ENCODE measurements around the gene RAP1GDS1.
"Not testable (repeated sequence)": the region's sequence is repeated elsewhere in the genome, so short reads cannot be mapped to it uniquely, and the experiment has no call there.

RAP1GDS1 gene

DNA sequence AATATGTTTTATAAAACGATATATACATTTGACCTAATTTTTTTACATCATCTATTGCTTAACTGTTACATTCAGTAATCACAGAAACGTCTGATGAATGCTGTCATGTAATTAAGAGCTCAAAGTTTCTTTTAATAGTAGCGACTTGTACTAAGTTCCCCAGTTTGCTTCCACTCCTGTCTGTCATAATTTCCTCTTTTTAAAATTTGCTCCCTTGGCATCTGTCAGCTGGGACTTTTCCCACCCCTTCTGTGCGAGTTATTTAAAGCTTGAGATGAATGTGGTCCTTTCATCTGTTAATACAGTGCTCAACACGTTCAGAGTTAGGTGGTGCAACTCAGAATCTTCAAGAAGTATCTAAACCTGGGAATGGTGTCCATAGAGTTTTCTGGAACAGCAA is 1.2 kb downstream of the RAP1GDS1 start:
- Mint-ChIP-seq H3K27me3 (ENCODE audit: low read depth) (no peaks in the 10 kb centered on the region), H3K9me3 (peaks cover 6% of the 10 kb centered on the region), H3K36me3 (ENCODE audit: low read depth) (peaks cover 12% of the 10 kb centered on the region), H3K4me1 (ENCODE audit: low read depth) (peaks cover 36% of the 10 kb centered on the region), H3K27ac (peak overlapping the region; percentile 92), H3K4me3 (peak overlapping the region; percentile 98)

DNA sequence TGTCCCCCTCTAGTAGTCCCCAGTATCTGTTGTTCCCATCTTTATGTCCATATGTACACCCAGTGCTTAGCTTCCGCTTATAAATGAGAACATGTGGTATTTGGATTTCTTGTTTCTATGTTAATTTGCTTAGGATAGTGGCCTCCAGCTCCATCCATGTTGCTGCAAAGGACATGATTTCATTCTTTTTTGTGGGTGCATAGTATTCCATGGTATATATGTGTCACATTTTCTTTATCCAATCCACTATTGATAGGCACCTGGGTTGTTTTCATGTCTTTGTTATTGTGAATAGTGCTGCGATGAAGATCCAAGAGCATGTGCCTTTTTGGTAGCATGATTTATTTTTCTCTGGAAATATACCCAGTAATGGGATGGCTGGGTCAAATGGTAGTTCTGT is 6.3 kb downstream of the RAP1GDS1 start:
- peaks cover 23% of the 10 kb centered on the region for H3K4me1 Mint-ChIP-seq (ENCODE audit: low read depth)
- H3K4me3 Mint-ChIP-seq = no peak overlapping the region
- H3K27ac Mint-ChIP-seq = no peak overlapping the region
- H3K27me3 Mint-ChIP-seq (ENCODE audit: low read depth) = no peaks in the 10 kb centered on the region
- peaks cover 9% of the 10 kb centered on the region for H3K9me3 Mint-ChIP-seq
- H3K36me3 Mint-ChIP-seq (ENCODE audit: low read depth) = peaks cover 31% of the 10 kb centered on the region

DNA sequence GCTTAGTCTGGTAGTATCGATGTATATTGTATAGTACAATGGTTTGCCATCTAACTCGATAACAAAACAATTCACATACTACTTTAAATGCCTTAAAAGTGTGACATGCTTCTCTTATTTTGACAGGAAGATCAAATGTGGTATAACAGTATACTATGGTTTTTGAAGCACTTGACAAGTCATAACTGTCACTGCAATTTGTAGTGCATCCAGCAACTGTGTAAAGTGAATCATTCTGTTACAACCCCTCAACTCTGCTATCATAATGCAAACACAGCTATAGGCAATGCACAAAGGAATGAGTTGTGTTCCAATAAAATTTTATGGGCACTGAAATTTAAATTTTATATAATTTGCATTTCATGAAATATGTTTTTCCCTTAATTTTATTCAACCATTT is 14.0 kb downstream of the RAP1GDS1 start:
- peaks cover 13% of the 10 kb centered on the region for H3K4me1 Mint-ChIP-seq (ENCODE audit: low read depth)
- H3K27ac Mint-ChIP-seq = no peak overlapping the region
- H3K27me3 Mint-ChIP-seq (ENCODE audit: low read depth) = no peaks in the 10 kb centered on the region
- H3K36me3 Mint-ChIP-seq (ENCODE audit: low read depth) = peaks cover 24% of the 10 kb centered on the region
- peaks cover 9% of the 10 kb centered on the region for H3K9me3 Mint-ChIP-seq
- no peak overlapping the region for H3K4me3 Mint-ChIP-seq

DNA sequence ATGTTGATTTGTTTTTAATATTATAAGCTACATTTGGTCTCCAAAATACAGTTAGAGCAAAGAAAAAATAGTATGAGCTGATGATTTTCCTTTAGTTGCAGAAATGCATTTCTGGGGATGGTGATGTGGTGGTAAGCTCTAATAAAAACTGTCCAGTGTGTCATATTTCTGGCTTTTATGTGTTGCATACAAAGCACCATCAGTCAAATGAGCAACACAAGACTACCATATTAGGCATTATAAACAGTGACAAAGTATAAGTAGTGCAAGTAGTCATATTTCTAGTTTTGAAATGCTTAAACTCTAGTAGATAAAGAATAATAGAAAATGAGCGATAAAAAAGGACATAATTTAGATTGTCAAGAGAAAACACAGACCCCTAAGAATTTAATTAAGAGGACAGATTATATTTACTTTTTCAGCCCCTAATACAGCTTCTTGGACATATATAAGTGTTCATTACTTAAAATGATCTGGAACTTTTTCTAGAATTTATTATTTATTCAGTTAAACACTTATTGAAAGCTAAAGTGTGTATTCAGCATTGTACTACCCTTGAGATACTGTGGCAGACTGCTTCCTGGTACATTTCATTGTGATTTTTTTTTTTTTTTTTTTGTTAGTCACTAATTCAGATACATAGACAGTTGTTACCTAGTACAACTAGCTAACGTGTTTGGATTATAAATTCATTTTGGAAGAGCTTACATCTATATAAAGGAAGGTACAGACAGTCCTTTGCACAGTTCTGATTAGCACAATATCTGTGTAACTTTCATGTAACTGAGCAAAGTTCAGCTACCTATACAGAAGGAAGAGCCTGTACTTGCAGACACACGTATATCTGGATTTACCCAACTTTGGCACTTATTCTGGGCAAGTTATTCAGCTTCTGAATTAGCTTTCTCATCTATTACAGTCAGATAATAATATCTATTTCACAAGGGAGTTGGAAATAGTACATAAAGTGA is 22.3 kb downstream of the RAP1GDS1 start:
- Mint-ChIP-seq H3K4me3 (no peak overlapping the region), H3K4me1 (ENCODE audit: low read depth) (peaks cover 21% of the 10 kb centered on the region), H3K27ac (no peak overlapping the region), H3K9me3 (peaks cover 11% of the 10 kb centered on the region), H3K36me3 (ENCODE audit: low read depth) (peaks cover 12% of the 10 kb centered on the region), H3K27me3 (ENCODE audit: low read depth) (no peaks in the 10 kb centered on the region)

DNA sequence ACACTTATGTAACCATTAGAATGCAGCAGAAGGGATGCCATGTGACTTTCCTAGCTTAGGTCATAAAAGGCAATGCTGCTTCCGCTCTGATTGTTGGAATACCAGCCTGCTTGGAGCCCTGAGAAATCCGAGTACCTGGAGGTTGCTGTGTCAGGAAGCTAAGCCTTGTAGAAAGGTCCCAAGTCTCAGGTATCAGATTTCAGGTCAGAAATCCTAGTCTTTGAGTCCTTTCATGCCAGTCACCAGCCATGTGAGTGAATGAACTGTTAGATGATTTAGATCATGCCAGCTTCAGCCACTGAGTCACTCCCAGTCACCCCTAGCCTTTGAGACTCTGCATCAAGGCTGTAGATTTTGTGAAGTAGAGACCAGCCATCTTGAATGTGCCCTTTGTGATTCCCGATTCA is 23.5 kb downstream of the RAP1GDS1 start:
- Mint-ChIP-seq H3K4me1 (ENCODE audit: low read depth) (peaks cover 30% of the 10 kb centered on the region), H3K27ac (no peak overlapping the region), H3K4me3 (no peak overlapping the region)

DNA sequence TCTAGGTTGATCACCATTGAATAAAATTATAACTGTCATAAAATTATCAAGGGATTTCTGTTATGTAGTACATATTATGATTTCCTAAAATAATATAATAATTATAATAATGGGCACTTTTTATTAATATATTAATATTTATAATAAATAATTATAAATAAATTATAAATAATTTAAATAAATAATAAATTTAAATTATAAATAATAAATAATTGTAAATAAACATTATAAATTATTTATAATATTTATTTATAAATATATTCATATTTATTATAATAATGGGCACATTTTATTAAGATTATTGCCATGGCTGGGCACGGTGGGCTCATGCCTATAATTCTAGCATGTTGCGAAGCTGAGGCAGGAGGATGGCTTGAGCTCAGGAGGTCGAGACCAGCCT is 24.5 kb downstream of the RAP1GDS1 start:
- H3K4me1 Mint-ChIP-seq (ENCODE audit: low read depth) = peaks cover 39% of the 10 kb centered on the region
- no peaks in the 10 kb centered on the region for H3K27me3 Mint-ChIP-seq (ENCODE audit: low read depth)
- no peak overlapping the region for H3K4me3 Mint-ChIP-seq
- H3K27ac Mint-ChIP-seq = no peak overlapping the region
- H3K36me3 Mint-ChIP-seq (ENCODE audit: low read depth) = peaks cover 10% of the 10 kb centered on the region
- peaks cover 4% of the 10 kb centered on the region for H3K9me3 Mint-ChIP-seq

More for the DNA sequence above, 23.5 kb downstream of the RAP1GDS1 start:
- no peaks in the 10 kb centered on the region for H3K27me3 Mint-ChIP-seq (ENCODE audit: low read depth)
- H3K36me3 Mint-ChIP-seq (ENCODE audit: low read depth) = peaks cover 13% of the 10 kb centered on the region
- peaks cover 9% of the 10 kb centered on the region for H3K9me3 Mint-ChIP-seq

DNA sequence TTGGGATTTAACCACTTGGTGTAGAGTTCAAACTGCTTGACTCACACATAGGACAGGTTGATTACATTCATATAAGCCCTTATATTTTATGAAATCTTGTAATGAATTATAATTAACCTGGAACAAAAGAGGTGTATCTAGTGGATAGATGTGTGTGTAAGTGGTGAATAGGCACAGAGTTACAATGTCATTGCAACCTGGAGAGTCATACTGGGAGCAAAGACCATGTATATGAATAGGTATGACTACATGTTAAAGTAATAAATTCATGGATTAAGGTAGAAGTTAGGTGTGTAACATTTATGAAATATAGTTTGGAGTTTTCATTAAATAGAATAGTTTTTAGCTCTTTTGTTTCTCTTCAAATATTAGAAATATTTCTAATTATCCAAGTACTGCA is 26.1 kb downstream of the RAP1GDS1 start:
- Mint-ChIP-seq H3K4me3 (no peak overlapping the region), H3K27me3 (ENCODE audit: low read depth) (no peaks in the 10 kb centered on the region), H3K4me1 (ENCODE audit: low read depth) (peaks cover 37% of the 10 kb centered on the region), H3K36me3 (ENCODE audit: low read depth) (peaks cover 5% of the 10 kb centered on the region), H3K9me3 (no peaks in the 10 kb centered on the region), H3K27ac (no peak overlapping the region)

DNA sequence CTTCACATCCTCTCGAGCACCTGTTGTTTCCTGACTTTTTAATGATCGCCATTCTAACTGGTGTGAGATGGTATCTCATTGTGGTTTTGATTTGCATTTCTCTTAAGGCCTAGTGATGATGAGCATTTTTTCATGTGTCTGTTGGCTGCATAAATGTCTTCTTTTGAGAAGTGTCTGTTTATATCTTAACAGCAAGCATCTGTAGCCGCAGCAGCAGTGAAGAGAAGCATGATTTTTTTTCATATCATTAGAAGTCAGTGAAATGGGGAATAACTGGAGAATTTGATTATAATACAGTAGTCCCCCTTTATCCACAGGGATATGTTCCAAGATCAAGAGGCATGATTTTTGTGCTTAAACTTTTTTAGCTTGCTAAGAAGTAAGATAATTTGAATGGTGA is 27.5 kb downstream of the RAP1GDS1 start:
- Mint-ChIP-seq H3K4me1 (ENCODE audit: low read depth) (peaks cover 33% of the 10 kb centered on the region), H3K27ac (peak overlapping the region; percentile 47), H3K4me3 (peak overlapping the region; percentile 56)
- H3K36me3 Mint-ChIP-seq (ENCODE audit: low read depth); H3K27me3 Mint-ChIP-seq (ENCODE audit: low read depth); H3K9me3 Mint-ChIP-seq: not testable (repeated sequence)

DNA sequence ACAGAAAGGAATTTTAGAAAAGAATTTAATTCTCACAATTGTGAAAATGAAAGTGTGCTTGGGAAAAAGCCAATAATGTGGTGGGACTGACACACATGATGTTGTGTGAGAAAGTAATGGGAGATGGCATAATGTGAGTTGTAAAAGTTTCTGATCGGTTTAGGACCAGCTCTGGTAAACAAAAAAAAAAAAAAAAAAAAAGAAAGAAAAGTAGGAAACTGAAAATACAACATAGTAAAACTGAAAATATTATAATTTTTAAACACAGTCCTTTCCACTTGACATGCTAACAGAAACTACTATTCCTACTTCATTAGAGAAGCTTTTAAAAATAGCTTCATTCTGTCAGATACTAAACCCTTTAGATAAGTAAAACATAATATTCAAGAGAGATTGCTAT is 28.2 kb downstream of the RAP1GDS1 start:
- H3K27ac Mint-ChIP-seq = peak overlapping the region; percentile 50
- peak overlapping the region; percentile 55 for H3K4me3 Mint-ChIP-seq
- no peaks in the 10 kb centered on the region for H3K27me3 Mint-ChIP-seq (ENCODE audit: low read depth)
- H3K36me3 Mint-ChIP-seq (ENCODE audit: low read depth) = peaks cover 10% of the 10 kb centered on the region
- H3K4me1 Mint-ChIP-seq (ENCODE audit: low read depth) = peaks cover 30% of the 10 kb centered on the region
- H3K9me3 Mint-ChIP-seq = no peaks in the 10 kb centered on the region

DNA sequence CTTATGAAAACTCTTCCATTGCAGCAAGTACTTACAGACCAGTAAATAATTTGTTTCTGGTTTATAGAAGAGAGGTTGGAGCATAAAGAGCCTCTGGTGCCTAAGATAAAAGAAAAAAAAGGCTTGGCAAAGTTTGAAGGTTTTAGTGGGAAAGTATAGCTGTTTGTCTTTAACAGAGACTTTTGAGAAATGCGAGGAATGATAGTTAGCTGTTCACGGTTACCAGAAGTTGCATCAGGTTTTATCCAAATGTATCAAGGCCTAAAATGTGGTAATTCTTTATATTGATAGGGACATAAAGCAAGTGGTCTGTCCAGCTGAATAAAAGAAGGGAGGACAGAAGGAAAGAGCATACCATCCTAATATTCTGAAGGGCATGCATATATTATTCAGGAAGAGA is 29.3 kb downstream of the RAP1GDS1 start:
- H3K4me1 Mint-ChIP-seq (ENCODE audit: low read depth) = peaks cover 30% of the 10 kb centered on the region

DNA sequence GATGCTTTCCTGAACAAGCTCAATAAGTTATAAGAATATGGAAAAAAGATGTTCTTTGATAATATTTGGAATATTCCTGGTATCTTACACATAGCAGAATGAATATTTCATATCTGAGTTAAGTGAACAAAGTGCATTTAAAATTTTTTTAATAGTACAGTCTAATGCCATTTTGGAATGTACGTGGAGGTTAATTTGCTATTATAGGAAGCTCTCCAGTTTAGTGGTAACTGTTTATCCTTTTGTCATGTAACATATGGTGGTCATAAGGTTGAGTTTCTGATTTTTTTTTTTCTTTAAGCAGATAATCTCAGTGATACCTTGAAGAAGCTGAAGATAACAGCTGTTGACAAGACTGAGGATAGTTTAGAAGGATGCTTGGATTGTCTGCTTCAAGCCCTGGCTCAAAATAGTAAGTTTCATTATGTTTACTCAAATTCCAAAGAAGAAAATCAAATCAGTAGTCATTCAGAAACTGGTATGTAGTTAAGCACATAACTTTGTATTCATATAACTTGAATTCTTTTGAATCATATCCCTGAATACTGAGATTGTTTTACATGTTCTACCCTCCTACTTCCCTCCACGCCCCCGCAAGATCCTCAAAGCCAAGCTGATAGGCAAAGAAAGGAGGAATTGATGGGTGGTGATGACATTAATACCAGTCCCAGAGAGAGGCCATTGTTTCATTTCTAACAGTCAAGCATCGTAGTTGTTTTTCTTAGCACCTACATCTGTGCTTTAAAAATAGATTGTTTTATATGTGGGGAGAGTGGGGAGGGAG is 32.1 kb downstream of the RAP1GDS1 start:
- Mint-ChIP-seq H3K4me3 (no peak overlapping the region), H3K9me3 (no peaks in the 10 kb centered on the region), H3K4me1 (ENCODE audit: low read depth) (peaks cover 38% of the 10 kb centered on the region), H3K27me3 (ENCODE audit: low read depth) (no peaks in the 10 kb centered on the region), H3K36me3 (ENCODE audit: low read depth) (peaks cover 13% of the 10 kb centered on the region), H3K27ac (no peak overlapping the region)

More for the DNA sequence above, 29.3 kb downstream of the RAP1GDS1 start:
- Mint-ChIP-seq H3K27ac (no peak overlapping the region), H3K9me3 (no peaks in the 10 kb centered on the region), H3K36me3 (ENCODE audit: low read depth) (peaks cover 10% of the 10 kb centered on the region), H3K27me3 (ENCODE audit: low read depth) (no peaks in the 10 kb centered on the region), H3K4me3 (no peak overlapping the region)

DNA sequence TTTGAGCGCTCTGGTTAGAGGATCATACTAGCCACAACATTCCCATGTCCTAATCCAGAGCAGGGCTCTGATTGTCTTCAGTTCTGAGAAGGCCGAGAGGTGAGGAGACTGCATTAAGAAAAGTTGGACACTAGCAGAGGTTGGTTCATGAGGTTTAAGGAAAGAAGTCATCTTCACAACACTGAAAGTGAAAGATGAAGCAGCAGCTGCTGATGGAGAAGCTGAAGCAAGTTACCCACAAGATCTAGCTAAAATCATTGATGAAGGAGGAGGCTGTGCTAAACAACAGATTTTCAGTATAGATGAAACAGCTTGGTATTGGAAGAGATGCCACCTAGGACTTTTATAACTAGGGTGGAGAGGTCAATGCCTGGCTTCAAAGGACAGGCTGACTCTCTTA is 36.8 kb downstream of the RAP1GDS1 start:
- Mint-ChIP-seq H3K27me3 (ENCODE audit: low read depth) (no peaks in the 10 kb centered on the region), H3K4me1 (ENCODE audit: low read depth) (peaks cover 22% of the 10 kb centered on the region), H3K27ac (no peak overlapping the region), H3K36me3 (ENCODE audit: low read depth) (peaks cover 36% of the 10 kb centered on the region), H3K9me3 (peaks cover 12% of the 10 kb centered on the region), H3K4me3 (no peak overlapping the region)

DNA sequence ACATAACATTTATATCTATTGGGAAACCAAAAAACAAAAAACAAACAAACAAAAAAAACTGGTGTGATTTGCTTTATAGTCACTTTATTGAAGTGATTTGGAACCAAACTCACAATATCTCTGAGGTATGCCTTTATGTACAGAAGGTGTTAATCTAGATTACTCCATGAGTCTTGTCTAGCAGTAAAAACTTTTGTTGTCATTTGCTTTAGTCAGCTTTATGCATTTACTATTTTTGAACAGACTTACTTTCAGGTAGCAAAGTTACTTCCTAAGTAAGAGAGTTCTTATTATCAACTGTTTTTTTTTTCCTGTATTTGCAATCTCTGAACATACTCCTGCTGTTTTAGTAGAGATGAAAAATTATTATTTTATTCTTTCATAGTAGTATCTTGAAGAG is 39.5 kb downstream of the RAP1GDS1 start:
- Mint-ChIP-seq H3K4me3 (no peak overlapping the region), H3K4me1 (ENCODE audit: low read depth) (peaks cover 17% of the 10 kb centered on the region), H3K9me3 (peaks cover 23% of the 10 kb centered on the region), H3K27me3 (ENCODE audit: low read depth) (no peaks in the 10 kb centered on the region), H3K27ac (no peak overlapping the region), H3K36me3 (ENCODE audit: low read depth) (peaks cover 35% of the 10 kb centered on the region)

DNA sequence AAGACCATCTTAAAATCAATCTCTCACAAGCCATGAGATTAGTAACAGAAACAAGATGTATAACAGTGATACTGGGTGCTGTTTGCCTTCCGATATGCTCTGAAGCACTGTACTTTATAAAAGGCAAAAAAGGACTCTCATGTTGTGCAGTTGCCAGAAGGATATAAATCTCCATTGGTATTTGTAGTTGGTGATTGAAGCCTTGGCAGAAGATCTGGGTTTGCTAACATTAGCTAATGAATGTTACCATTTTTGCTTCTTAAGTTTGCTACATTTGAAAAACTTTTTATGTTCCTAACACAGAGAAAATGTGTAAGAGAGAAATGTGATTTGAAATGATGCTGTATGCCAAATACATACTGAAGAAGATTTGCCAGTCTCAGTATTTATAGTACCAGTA is 44.4 kb downstream of the RAP1GDS1 start:
- Mint-ChIP-seq H3K27ac (no peak overlapping the region), H3K27me3 (ENCODE audit: low read depth) (no peaks in the 10 kb centered on the region), H3K4me3 (no peak overlapping the region), H3K9me3 (peaks cover 23% of the 10 kb centered on the region), H3K4me1 (ENCODE audit: low read depth) (peaks cover 2% of the 10 kb centered on the region), H3K36me3 (ENCODE audit: low read depth) (peaks cover 22% of the 10 kb centered on the region)

DNA sequence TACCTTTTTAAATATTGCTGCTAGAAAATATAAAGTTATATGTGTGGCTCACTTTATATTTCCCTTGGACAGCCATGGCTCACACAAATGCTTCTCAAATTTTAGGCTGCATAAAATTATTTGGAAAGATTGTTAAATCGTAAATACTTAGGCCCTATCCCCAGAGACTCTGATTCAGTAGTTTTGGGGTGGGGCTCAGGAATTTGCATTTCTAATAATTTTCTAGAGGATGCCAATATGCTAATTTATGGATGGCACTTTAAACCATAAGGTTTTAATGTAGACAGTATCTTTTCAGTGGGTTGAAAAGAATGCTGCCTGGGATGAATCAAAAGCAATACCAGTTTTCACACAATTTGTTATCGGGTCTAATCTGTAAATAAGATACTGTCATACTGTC is 49.7 kb downstream of the RAP1GDS1 start:
- H3K27ac Mint-ChIP-seq = no peak overlapping the region
- no peaks in the 10 kb centered on the region for H3K4me1 Mint-ChIP-seq (ENCODE audit: low read depth)
- H3K4me3 Mint-ChIP-seq = no peak overlapping the region
- H3K9me3 Mint-ChIP-seq = no peaks in the 10 kb centered on the region
- no peaks in the 10 kb centered on the region for H3K36me3 Mint-ChIP-seq (ENCODE audit: low read depth)
- no peaks in the 10 kb centered on the region for H3K27me3 Mint-ChIP-seq (ENCODE audit: low read depth)
